ENCODE measurements around the gene STON2. TPM values are rescaled to one million over a fixed set of nuclear protein-coding genes. Genes with fewer than 3 reads are reported as not detected.

Gene STON2, protein sequence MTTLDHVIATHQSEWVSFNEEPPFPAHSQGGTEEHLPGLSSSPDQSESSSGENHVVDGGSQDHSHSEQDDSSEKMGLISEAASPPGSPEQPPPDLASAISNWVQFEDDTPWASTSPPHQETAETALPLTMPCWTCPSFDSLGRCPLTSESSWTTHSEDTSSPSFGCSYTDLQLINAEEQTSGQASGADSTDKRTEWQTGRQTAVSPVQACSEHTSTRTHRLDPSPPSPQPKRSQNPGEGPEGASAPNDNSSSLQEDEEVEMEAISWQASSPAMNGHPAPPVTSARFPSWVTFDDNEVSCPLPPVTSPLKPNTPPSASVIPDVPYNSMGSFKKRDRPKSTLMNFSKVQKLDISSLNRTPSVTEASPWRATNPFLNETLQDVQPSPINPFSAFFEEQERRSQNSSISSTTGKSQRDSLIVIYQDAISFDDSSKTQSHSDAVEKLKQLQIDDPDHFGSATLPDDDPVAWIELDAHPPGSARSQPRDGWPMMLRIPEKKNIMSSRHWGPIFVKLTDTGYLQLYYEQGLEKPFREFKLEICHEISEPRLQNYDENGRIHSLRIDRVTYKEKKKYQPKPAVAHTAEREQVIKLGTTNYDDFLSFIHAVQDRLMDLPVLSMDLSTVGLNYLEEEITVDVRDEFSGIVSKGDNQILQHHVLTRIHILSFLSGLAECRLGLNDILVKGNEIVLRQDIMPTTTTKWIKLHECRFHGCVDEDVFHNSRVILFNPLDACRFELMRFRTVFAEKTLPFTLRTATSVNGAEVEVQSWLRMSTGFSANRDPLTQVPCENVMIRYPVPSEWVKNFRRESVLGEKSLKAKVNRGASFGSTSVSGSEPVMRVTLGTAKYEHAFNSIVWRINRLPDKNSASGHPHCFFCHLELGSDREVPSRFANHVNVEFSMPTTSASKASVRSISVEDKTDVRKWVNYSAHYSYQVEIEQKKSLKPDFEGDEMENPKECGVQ
- 0.28 and 0.46 TPM in 2 replicates for total RNA-seq

DNA sequence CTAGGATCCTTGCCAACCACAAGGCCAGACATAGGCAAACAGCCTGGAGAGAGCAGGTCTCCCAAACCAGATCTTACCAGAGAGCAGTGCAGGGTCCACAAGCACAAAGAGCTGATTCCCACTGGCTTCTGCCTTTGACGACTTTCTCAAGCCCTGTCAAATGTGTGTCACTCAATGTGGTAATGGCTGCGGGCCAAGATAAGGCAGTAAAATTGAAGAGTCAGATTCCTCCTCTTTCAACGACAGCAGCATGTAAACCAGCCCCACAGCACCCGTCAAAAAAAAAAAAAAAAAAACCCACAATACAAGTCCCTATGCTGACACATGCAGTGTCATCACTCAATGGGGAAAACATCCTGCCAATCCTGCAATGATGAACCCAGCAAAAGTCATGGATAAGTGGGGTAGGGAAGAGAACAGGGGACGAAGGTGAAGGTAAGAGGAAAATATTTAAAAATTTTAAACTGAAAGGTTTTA, at the start of gene STON2:
Gene STON2 (minus strand): TSS at position 123 of the 477 bp plus-strand sequence. CDS start 1,942 bp downstream, outside the sequence.

DNA sequence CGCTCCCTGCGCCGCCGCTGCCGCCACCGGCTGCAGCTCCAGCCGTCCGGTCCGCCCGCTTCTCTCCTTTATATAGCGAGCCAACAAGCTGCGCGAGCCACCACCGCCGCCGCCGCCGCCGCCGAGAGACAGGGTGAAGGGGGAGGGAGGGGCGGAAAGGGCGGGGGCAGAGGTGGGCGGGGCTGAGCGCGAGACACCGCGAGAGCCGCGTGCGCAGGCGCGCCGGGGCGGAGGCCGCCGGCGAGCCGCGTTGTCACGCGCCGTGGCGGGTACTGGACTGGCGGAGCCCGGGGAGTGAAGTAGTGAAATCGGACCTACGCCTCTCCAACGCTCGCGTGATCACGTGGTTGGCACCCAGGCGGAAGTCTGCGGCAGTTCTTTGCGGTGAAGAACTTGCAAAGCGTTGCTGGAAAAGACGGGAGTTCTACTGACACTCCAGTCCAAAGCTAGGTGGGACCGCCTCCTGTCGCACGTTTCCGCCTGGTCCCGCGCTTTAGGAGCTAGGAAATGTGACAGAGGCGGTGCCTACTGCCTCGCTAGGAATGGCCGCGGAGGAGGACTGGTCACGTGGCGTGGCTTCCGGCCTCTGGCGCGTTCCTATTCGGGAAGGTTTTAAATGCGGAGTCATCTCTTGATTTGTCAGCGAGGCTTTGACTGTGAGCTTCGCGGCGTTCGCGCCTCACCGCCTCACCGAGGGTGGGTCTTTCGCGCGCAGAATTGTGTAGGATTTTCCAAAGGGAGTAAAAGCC, 179.1 kb downstream of the STON2 start, which contains the start of gene GTF2A1:
Gene GTF2A1 (minus strand): TSS at position 130 of the 749 bp plus-strand sequence. CDS start 441 bp downstream, outside the sequence.

Other genes starting within 250 kb of the STON2 start
- gene GTF2A1, start 179.4 kb downstream of the STON2 start, total RNA-seq: 19.5 and 29.0 TPM in 2 replicates
- 114 and 127 TPM in 2 replicates for gene SEL1L, start 133.5 kb upstream of the STON2 start, total RNA-seq